Muscle of arm (tissue), 12 donors: Measurements from ENCODE around the gene NUP35. TPM values are rescaled to one million over a fixed set of nuclear protein-coding genes. Genes with fewer than 3 reads are reported as not detected.

Experiments
- DNase-seq: peaks from one replicate; pipeline ENCODE4 v3.0.0-alpha.2; 2013
- polyA plus RNA-seq, 12 donors: library from polyadenylated mRNA; unstranded; fragments of 120-200 nt; gene quantifications; one replicate each; pipeline ENCODE4 v1.2.1, GENCODE V29; 2013; ENCODE audit not compliant: insufficient read length in 12 of 12

Gene NUP35
- polyA plus RNA-seq, 12 donors: 12.7 to 19.4 (median 16.4) TPM; not detected in 1

DNA sequence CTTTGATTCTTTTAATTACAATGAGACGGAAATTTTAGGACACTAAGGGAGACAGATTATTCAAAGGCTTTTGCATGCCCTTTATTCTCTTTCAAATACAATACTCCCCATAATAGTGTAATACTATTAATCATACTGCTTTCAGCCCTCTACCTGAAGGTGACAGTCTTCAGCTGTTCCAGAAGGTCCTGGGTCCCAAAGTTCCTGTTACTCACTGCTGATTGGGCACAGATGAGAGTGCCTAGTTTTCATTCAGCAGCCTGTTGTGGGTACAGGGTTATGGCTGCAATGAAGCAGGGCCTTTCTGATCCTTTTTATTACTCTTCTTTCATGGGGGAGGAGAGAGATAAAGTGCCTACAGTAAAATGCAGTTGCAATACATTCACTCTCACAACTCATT lies 80.2 kb downstream of the NUP35 start:
- no peak for DNase-seq

GRCh38 chr2:183207110-183207509 lies 82.9 kb downstream of the NUP35 start:
- DNase-seq: no peak

DNA sequence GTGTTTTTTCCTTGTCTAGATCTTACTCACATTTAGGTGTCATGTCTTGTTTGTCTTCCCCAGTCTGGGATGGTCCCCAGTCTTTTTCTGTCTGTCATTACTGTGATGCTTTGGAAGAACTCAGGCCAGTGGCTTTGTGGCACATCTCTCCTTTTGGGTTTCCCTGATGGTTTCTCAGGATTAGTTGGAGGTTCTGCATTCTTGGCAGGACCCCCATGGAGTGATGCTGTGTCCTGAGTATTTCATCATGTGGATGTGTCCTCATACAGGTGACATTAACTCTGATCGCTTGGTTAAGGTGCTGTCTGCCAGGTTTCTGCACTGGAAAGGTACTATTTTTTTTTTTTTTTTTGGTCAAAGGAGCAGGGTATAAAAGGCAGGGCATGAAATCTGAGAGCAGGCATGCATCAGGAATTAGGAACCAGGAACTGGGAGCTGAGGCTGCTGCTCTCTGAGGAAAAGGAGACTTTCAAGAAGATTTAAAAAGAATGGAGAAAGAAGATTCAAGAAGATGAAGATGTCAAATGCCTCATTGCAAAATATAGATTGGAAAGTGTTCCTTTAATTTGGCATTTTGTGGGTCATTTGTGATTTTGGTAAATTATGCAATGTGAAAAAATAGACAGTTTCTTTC lies 85.3 kb downstream of the NUP35 start:
- no peak for DNase-seq

Other genes starting within 250 kb of the NUP35 start
- 100 to 1,000 TPM in 7 of 12 donors, 10 to 100 TPM in 4, not detected in 1; 74.7 to 112 (median 103) TPM for gene NCKAP1, start 86.0 kb upstream of the NUP35 start, polyA plus RNA-seq
- gene DUSP19, start 45.7 kb upstream of the NUP35 start, polyA plus RNA-seq: 1 to 10 TPM in 11 of 12 donors, not detected in 1; 1.9 to 6.9 (median 2.8) TPM